Right lobe of liver (tissue), 6 donors: ENCODE data around the gene CKAP5. TPM values are rescaled to one million over a fixed set of nuclear protein-coding genes. Genes with fewer than 3 reads are reported as not detected.
A peak's percentile ranks its signal among the peaks of the same experiment; 100 is the strongest.

Experiments
- ATAC-seq, 4 donors: fragments of 200-7000 bp; cut with Tn5 transposase; one replicate each; pipeline ENCODE4 v1.9.1; 2020; ENCODE audit warnings: mild to moderate bottlenecking in 4 of 4, moderate library complexity in 4 of 4
- DNase-seq, 3 donors: peaks; one replicate each; pipeline ENCODE4 v3.0.0-alpha.2; 2020
- H3K27ac ChIP-seq, 3 donors: fragments of 200-600 bp; one replicate each; pipeline ENCODE4 v1.8.0; 2022
- H3K27me3 ChIP-seq, 2 donors: fragments of 200-600 bp; one replicate each; pipeline ENCODE4 v1.8.0; 2022
- H3K36me3 ChIP-seq, 4 donors: fragments of 200-600 bp; sonication (generic) in 1 of 4; one replicate each; pipeline versions ENCODE4 v1.5.1 to v1.8.0; 2017 to 2022; ENCODE audit warnings: control low read depth in 1 of 4
- H3K4me1 ChIP-seq, 4 donors: fragments of 200-600 bp; sonication (generic) in 1 of 4; one replicate each; pipeline versions ENCODE4 v1.5.1 to v1.8.0; 2017 to 2022; ENCODE audit warnings: control low read depth in 1 of 4
- H3K4me3 ChIP-seq, 3 donors: fragments of 200-600 bp; one replicate each; pipeline ENCODE4 v1.8.0; 2022
- H3K9me3 ChIP-seq, 4 donors: fragments of 200-600 bp; sonication (generic) in 1 of 4; one replicate each; pipeline versions ENCODE4 v1.5.1 to v1.8.0; 2017 to 2022; ENCODE audit warnings: control low read depth in 1 of 4
- CTCF ChIP-seq, 4 donors: fragments of 200-600 bp in 3 of 4; fragments of 450-650 bp in 1 of 4; IDR thresholded peaks; one replicate each; pipeline versions ENCODE4 v1.5.1 to v1.8.0; 2016 to 2022; ENCODE audit warnings: antibody characterized with exemption in 4 of 4, mild to moderate bottlenecking in 2 of 4
- POLR2A ChIP-seq: fragments of 450-650 bp; IDR thresholded peaks from one replicate; pipeline ENCODE4 v1.6.1; 2017; ENCODE audit warnings: antibody characterized with exemption, mild to moderate bottlenecking
- WGBS: methylation state at CpG from one replicate; pipeline ENCODE4 v1.1.6; 2018; ENCODE audit warnings: low coverage, low lambda C conversion rate; ENCODE audit not compliant: insufficient coverage; ENCODE audit errors: missing lambda C conversion rate; 5-methylcytosine and 5-hydroxymethylcytosine counted together
- intact Hi-C, 2 donors: fragments of 100-400 bp; cut with DNase I; formaldehyde crosslinking; loops; one replicate each; pipeline versions ENCODE4 v1.11.2 to v1.14.1; 2022
- long read RNA-seq: library from polyadenylated mRNA; unstranded; transcript quantifications from one replicate; pipeline ENCODE4 v2.0.0, GENCODE V29; 2019
- total RNA-seq, 6 experiments: library from RNA; depleted of rRNA in 2 of 6; stranded (reverse); fragments of >200 nt in 2 of 6; fragmentation: NEBNext Ultra II Directional in 3 of 6; extraction: Animal tissue kit (Norgen Biotek cat#: 25700) in 3 of 6; gene quantifications; one replicate each; pipeline versions ENCODE4 v1.1.0 to v1.2.4, GENCODE V29; 2016 to 2023
- donor health status: DM: no; HTN: yes; CAD: no.
- donor health status: DM: no; HTN: no; CAD: no.
- donor health status: DM: no; HTN: no; CAD: no.
- donor health status: DM: no; HTN: yes; CAD: no.
- donor health status: DM: no; HTN: yes; CAD: no.

Gene CKAP5
- 10 to 100 TPM; 12.9 to 30.2 (median 21.2) TPM for total RNA-seq
- long read RNA-seq, partial matches to known transcripts = 0 of 1 reads
- long read RNA-seq, other reads (novel, unspliced or antisense) = 1 of 1 reads

GRCh38 chr11:46845740-46846509 lies at the start of gene CKAP5:
TSS of gene CKAP5 (minus strand) at chr11:46846280. CDS start at chr11:46821231, 25,049 bp downstream.
- DNase-seq (peak; percentile 90 to 93 (median 91)), ATAC-seq (peak; percentile 98 to 99 (median 99))
- H3K4me1 ChIP-seq = peaks cover 0 to 6% (median 0%) of the 10 kb centered on the region in 4 donors
- H3K4me3 ChIP-seq = peak within 1 kb of the TSS; percentile 75 to 91 (median 78)
- intact Hi-C loops = no loop called here
- 0% methylated on average over 43 of the region's 83 CpGs for WGBS
- H3K27ac ChIP-seq = peak within 1 kb of the TSS in 2 of 3 donors; percentile 50 to 71
- no peak for TF ChIP-seq CTCF (IDR thresholded peaks at IDR 0.05)
- TF ChIP-seq POLR2A = peak; percentile 51
- no peaks in the 10 kb centered on the region for H3K27me3 ChIP-seq
- H3K36me3 ChIP-seq = no peaks in the 10 kb centered on the region
- no peaks in the 10 kb centered on the region for H3K9me3 ChIP-seq

- no peak overlapping the region for H3K27ac ChIP-seq
- TF ChIP-seq CTCF (IDR thresholded peaks at IDR 0.05) (peak in 1 of 4 donors; percentile 19), POLR2A (no peak)
- H3K4me3 ChIP-seq = no peak overlapping the region
- peak; percentile 78 to 90 (median 89) for DNase-seq
- no peaks in the 10 kb centered on the region for H3K27me3 ChIP-seq
- peaks cover 0 to 4% (median 0%) of the 10 kb centered on the region in 4 donors for H3K4me1 ChIP-seq
- peak; percentile 86 to 98 (median 94) for ATAC-seq
- intact Hi-C loops = loop anchor here in 1 of 2 donors (10.0 kb wide), 1 partner anchor 449 kb away; no protein-coding TSS in a partner anchor
- H3K9me3 ChIP-seq = no peaks in the 10 kb centered on the region
- H3K36me3 ChIP-seq = no peaks in the 10 kb centered on the region
- no CpG with 5 or more reads among the region's 10 CpGs for WGBS
Measured at GRCh38 chr11:46895821-46896220, 49.7 kb upstream of the CKAP5 start.

GRCh38 chr11:46894961-46895360 lies 48.9 kb upstream of the CKAP5 start:
- ATAC-seq = no peak
- WGBS = 80% methylated on average over 9 of the region's 10 CpGs
- Histone ChIP-seq H3K36me3 (no peaks in the 10 kb centered on the region), H3K4me3 (no peak overlapping the region), H3K27ac (no peak overlapping the region), H3K4me1 (peaks cover 0 to 4% (median 0%) of the 10 kb centered on the region in 4 donors), H3K27me3 (no peaks in the 10 kb centered on the region), H3K9me3 (no peaks in the 10 kb centered on the region)
- no peak for TF ChIP-seq CTCF (IDR thresholded peaks at IDR 0.05)
- no peak for TF ChIP-seq POLR2A
- no peak for DNase-seq
- intact Hi-C loops = loop anchor here (5.0 to 10.0 kb wide), 2 partner anchors 257 to 450 kb away; no protein-coding TSS in a partner anchor

GRCh38 chr11:46894506-46894905 lies 48.4 kb upstream of the CKAP5 start:
- DNase-seq = no peak
- no peak for TF ChIP-seq CTCF (IDR thresholded peaks at IDR 0.05)
- TF ChIP-seq POLR2A = no peak
- Histone ChIP-seq H3K27me3 (no peaks in the 10 kb centered on the region), H3K4me3 (no peak overlapping the region), H3K36me3 (no peaks in the 10 kb centered on the region), H3K4me1 (peaks cover 0 to 4% (median 0%) of the 10 kb centered on the region in 4 donors), H3K9me3 (no peaks in the 10 kb centered on the region), H3K27ac (no peak overlapping the region)
- 95% methylated on average over 6 of the region's 16 CpGs for WGBS
- intact Hi-C loops = loop anchor here (5.0 to 10.0 kb wide), 2 partner anchors 258 to 450 kb away; no protein-coding TSS in a partner anchor
- ATAC-seq = no peak
